ENCODE data around the gene NSG1. TPM values are rescaled to one million over a fixed set of nuclear protein-coding genes. Genes with fewer than 3 reads are reported as not detected.

Gene NSG1
- total RNA-seq, 4 donors from 2014 or later: 2.2 to 3.5 (median 2.7) TPM; not detected in 1

DNA sequence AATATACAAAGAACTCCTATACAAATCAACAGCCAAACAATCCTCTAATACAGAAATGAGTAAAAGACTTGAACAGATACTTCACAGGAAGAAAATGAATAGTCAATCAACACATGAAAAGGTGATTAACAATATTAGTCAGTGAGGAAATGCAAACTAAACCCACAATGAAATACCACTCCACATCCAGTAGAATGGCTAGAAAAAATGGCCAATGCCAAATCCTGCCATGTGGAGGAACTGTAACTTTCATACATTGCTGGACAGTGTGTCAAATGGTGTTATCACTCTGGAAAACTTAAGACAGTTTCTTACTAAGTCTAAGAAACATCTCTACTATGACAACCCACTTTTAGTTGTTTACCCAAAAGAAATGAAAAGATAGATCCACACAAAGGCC, 59.5 kb downstream of the NSG1 start:
- no peak for DNase-seq
- intact Hi-C loops (cut with DNase I; ENCODE audit: low total_unique reads): no loop called here
- no peak for TF ChIP-seq POLR2A (IDR thresholded peaks at IDR 0.05)
- TF ChIP-seq EP300 (IDR thresholded peaks at IDR 0.05; ENCODE audit: low read depth): no peak
- TF ChIP-seq, protein P1, sequence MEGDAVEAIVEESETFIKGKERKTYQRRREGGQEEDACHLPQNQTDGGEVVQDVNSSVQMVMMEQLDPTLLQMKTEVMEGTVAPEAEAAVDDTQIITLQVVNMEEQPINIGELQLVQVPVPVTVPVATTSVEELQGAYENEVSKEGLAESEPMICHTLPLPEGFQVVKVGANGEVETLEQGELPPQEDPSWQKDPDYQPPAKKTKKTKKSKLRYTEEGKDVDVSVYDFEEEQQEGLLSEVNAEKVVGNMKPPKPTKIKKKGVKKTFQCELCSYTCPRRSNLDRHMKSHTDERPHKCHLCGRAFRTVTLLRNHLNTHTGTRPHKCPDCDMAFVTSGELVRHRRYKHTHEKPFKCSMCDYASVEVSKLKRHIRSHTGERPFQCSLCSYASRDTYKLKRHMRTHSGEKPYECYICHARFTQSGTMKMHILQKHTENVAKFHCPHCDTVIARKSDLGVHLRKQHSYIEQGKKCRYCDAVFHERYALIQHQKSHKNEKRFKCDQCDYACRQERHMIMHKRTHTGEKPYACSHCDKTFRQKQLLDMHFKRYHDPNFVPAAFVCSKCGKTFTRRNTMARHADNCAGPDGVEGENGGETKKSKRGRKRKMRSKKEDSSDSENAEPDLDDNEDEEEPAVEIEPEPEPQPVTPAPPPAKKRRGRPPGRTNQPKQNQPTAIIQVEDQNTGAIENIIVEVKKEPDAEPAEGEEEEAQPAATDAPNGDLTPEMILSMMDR (IDR thresholded peaks at IDR 0.05): no peak
- no peak for TF ChIP-seq POLR2AphosphoS5 (IDR thresholded peaks at IDR 0.05)
- Histone ChIP-seq H3K4me1 (no peaks in the 10 kb centered on the region), H3K4me3 (no peak overlapping the region), H3K36me3 (no peaks in the 10 kb centered on the region), H3K27me3 (no peaks in the 10 kb centered on the region), H3K27ac (no peak overlapping the region), H3K9me3 (no peaks in the 10 kb centered on the region)
- in situ Hi-C loops (cut with MboI; ENCODE audit: low pct_ligation_motif_present in 1 of 4, low pct_unique_long_range_greater_than_20kb in 1 of 4, low sequenced_read_pairs in 3 of 4): no loop called here

DNA sequence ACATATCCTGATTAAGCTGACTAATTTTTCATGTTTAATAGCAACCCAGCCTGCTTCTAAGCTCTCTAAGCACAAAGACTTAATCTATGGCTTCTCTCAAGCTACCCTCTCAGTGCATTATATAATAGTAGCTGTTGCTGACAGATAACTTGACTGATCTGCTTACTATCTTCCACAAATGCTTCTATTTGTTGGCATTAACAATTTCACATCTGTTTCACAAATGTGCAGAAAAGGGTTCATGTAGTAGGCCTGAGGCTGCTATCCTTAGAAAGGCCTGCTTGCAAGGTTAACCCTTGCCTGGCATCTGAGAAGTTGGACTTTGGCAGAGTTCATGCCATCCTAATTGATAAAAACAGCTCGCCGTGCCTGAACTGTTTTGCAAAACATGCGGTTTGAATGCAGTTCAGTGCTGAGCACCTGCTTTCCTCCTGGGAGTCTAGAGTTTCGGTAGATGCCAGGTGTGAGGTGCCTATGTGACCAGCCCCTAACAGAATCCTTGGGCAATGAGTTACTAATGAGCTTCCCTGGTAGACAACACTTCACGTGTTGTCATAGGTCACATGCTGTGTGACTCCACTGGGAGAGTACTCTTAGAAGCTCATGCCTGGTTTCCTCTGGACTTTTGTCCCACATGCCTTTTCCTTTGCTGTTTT, 68.4 kb downstream of the NSG1 start:
- Histone ChIP-seq H3K4me1 (no peaks in the 10 kb centered on the region), H3K4me3 (no peak overlapping the region), H3K27ac (no peak overlapping the region), H3K36me3 (peaks cover 0 to 37% (median 11%) of the 10 kb centered on the region in 4 donors), H3K27me3 (no peaks in the 10 kb centered on the region), H3K9me3 (no peaks in the 10 kb centered on the region)
- intact Hi-C loops (cut with DNase I; ENCODE audit: low total_unique reads): no loop called here
- TF ChIP-seq, protein P1 (IDR thresholded peaks at IDR 0.05): no peak
- TF ChIP-seq POLR2A (IDR thresholded peaks at IDR 0.05) (no peak), EP300 (IDR thresholded peaks at IDR 0.05; ENCODE audit: low read depth) (no peak), POLR2AphosphoS5 (IDR thresholded peaks at IDR 0.05) (no peak)
- in situ Hi-C loops (cut with MboI; ENCODE audit: low pct_ligation_motif_present in 1 of 4, low pct_unique_long_range_greater_than_20kb in 1 of 4, low sequenced_read_pairs in 3 of 4): no loop called here
- WGBS, 2 donors (ENCODE audit: low coverage in 1 of 2): 91 to 100% methylated on average over 2 to 5 of the region's 5 CpGs
- peak; percentile 17 for DNase-seq

DNA sequence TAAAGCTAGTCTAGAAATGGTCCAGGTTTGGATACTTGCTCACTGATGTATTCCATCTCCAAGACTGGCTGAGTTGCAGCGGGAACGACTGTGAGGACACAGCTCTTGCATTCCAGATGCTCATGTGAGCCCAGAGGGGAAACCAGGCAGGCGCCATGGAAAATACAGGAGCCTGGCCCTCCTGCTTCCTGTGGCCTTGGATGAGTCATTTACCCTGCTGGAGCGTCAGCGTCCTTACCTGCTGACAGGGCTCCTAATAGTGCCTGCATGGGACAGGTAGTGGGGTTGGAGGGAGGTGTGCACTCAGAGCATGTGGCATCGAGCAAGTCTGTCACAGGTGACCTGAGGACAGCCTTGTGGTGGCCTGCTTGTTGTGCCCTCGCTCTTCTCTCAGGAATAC, 69.4 kb downstream of the NSG1 start:
- TF ChIP-seq POLR2AphosphoS5 (IDR thresholded peaks at IDR 0.05) (no peak), POLR2A (IDR thresholded peaks at IDR 0.05) (no peak), EP300 (IDR thresholded peaks at IDR 0.05; ENCODE audit: low read depth) (no peak)
- TF ChIP-seq, protein P1 (IDR thresholded peaks at IDR 0.05): no peak
- Histone ChIP-seq H3K27me3 (no peaks in the 10 kb centered on the region), H3K4me3 (no peak overlapping the region), H3K27ac (no peak overlapping the region), H3K4me1 (no peaks in the 10 kb centered on the region), H3K36me3 (peaks cover 0 to 37% (median 11%) of the 10 kb centered on the region in 4 donors), H3K9me3 (no peaks in the 10 kb centered on the region)
- WGBS, 2 donors (ENCODE audit: low coverage in 1 of 2): 92 to 100% methylated on average over 1 to 7 of the region's 7 CpGs
- intact Hi-C loops (cut with DNase I; ENCODE audit: low total_unique reads) (no loop called here), in situ Hi-C loops (cut with MboI; ENCODE audit: low pct_ligation_motif_present in 1 of 4, low pct_unique_long_range_greater_than_20kb in 1 of 4, low sequenced_read_pairs in 3 of 4) (no loop called here)
- no peak for DNase-seq

DNA sequence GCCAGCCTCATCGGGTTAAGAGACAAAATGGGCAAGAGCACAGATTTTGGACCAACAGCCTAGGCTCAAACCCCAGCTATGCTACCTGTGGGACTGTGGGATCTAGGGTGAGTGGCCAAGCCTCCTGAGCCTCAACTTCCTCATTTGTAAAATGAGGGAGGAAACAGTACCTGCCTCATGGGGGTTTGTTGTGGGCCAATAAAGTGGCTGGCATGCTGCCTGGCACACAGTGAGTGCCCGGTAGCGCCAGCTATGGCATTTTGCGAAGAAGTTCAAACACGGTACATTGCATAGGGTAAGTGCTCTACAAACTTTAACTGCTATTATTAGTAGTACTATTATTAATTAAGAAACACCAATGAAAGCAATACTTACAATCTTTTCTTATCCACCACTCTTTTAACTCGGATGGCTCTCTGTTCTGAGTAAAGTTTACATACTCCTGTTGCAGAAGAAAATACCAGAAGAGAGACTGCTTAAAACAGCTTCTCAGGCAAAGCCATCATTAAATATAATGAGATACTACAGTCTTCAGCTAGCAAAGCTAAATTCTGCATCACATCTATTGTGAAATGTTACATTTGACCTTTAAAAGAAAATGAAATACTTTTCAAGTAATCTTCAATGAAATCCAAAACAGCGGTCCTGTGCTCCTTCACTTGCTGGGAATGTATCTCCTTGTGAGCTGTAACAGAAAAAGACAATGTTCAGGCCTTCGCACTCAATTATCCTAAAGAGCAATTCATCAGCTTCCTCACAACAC, 70.1 kb downstream of the NSG1 start:
- DNase-seq: no peak
- in situ Hi-C loops (cut with MboI; ENCODE audit: low pct_ligation_motif_present in 1 of 4, low pct_unique_long_range_greater_than_20kb in 1 of 4, low sequenced_read_pairs in 3 of 4): no loop called here
- Histone ChIP-seq H3K9me3 (no peaks in the 10 kb centered on the region), H3K27ac (no peak overlapping the region), H3K36me3 (peaks cover 0 to 37% (median 11%) of the 10 kb centered on the region in 4 donors), H3K4me3 (no peak overlapping the region), H3K27me3 (no peaks in the 10 kb centered on the region), H3K4me1 (no peaks in the 10 kb centered on the region)
- TF ChIP-seq POLR2AphosphoS5 (IDR thresholded peaks at IDR 0.05) (no peak), POLR2A (IDR thresholded peaks at IDR 0.05) (no peak), EP300 (IDR thresholded peaks at IDR 0.05; ENCODE audit: low read depth) (no peak)
- TF ChIP-seq, protein P1 (IDR thresholded peaks at IDR 0.05): no peak
- 94 to 95% methylated on average over 8 of the region's 8 CpGs for WGBS, 2 donors (ENCODE audit: low coverage in 1 of 2)
- intact Hi-C loops (cut with DNase I; ENCODE audit: low total_unique reads): no loop called here

All from transverse colon (tissue), 4 donors.